Lung (tissue), 12 donors: ENCODE measurements around the gene NEB. TPM values are rescaled to one million over a fixed set of nuclear protein-coding genes. Genes with fewer than 3 reads are reported as not detected.

Experiments used
- ATAC-seq: fragments of 200-7000 bp; cut with Tn5 transposase; one replicate; pipeline ENCODE4 v1.9.1; 2020; ENCODE audit warnings: moderate number of reproducible peaks; ENCODE audit not compliant: insufficient read depth, low FRiP score
- DNase-seq, 3 donors: peaks; one replicate each; pipeline ENCODE4 v3.0.0-alpha.2; 2013 to 2017
- H3K27ac ChIP-seq, 2 donors: one replicate each; pipeline ENCODE4 v1.5.1; 2013; ENCODE audit warnings: mild to moderate bottlenecking in 2 of 2, moderate library complexity in 2 of 2, control low read depth in 1 of 2, inconsistent platforms in 1 of 2, low read depth in 1 of 2, low read length in 1 of 2
- H3K27me3 ChIP-seq, 3 donors: one replicate each; pipeline ENCODE4 v1.5.1; 2013; ENCODE audit warnings: low read length in 2 of 3; ENCODE audit not compliant: control insufficient read depth in 3 of 3, insufficient read depth in 3 of 3
- H3K36me3 ChIP-seq, 4 donors: one replicate each; pipeline ENCODE4 v1.5.1; 2013; ENCODE audit warnings: low read length in 4 of 4, mild to moderate bottlenecking in 1 of 4, moderate library complexity in 1 of 4; ENCODE audit not compliant: control insufficient read depth in 4 of 4, insufficient read depth in 4 of 4
- H3K4me1 ChIP-seq, 5 donors: one replicate each; pipeline ENCODE4 v1.5.1; 2013; ENCODE audit warnings: low read length in 5 of 5, mild to moderate bottlenecking in 2 of 5, moderate library complexity in 1 of 5; ENCODE audit not compliant: control insufficient read depth in 5 of 5, insufficient read depth in 5 of 5
- H3K4me3 ChIP-seq: one replicate; pipeline ENCODE4 v1.5.1; 2013; ENCODE audit warnings: mild to moderate bottlenecking, control low read depth, moderate library complexity
- H3K9ac ChIP-seq, 2 donors: one replicate each; pipeline ENCODE4 v1.5.1; 2013; ENCODE audit warnings: low read length in 2 of 2, control low read depth in 1 of 2; ENCODE audit not compliant: insufficient read depth in 1 of 2
- H3K9me3 ChIP-seq, 4 donors: one replicate each; pipeline ENCODE4 v1.5.1; 2013; ENCODE audit warnings: low read length in 3 of 4, mild to moderate bottlenecking in 1 of 4, moderate library complexity in 1 of 4; ENCODE audit not compliant: control insufficient read depth in 4 of 4, insufficient read depth in 3 of 4
- WGBS, 2 donors: extraction: QIAGEN DNeasy Blood & Tissue Kit; methylation state at CpG; one replicate each; pipeline ENCODE4 v1.1.7; 2013; 5-methylcytosine and 5-hydroxymethylcytosine counted together
- polyA plus RNA-seq, 2 donors: library from polyadenylated mRNA; stranded (reverse); fragments of 200-250 nt; gene quantifications; one replicate each; pipeline ENCODE4 v1.2.1, GENCODE V29; 2013
- total RNA-seq, 2 donors: library from RNA; depleted of rRNA in 1 of 2; stranded (reverse); fragments of >200 nt in 1 of 2; gene quantifications; one replicate each; pipeline ENCODE4 v1.2.1, GENCODE V29; 2014 to 2021
- TF ChIP-seq, protein P1 (sequence below): IDR thresholded peaks from 2 replicates; pipeline ENCODE4 v1.5.1; 2012; ENCODE audit warnings: mild to moderate bottlenecking; ENCODE audit errors: control extremely low read depth, extremely low read depth
- donor health status: control.
- donor health status: control.
- donor health status: Bipolar disorder and iron deficiency.
- donor health status: healthy.
- donor health status: DM: yes; HTN: yes; CAD: no.

Gene NEB
- total and polyA plus RNA-seq, 4 donors, result 0.52 to 2.1 (median 1.0) TPM

- H3K9ac ChIP-seq, result no peak overlapping the region
- no peaks in the 10 kb centered on the region for H3K36me3 ChIP-seq
- no peak for ATAC-seq
- no peaks in the 10 kb centered on the region for H3K9me3 ChIP-seq
- no peaks in the 10 kb centered on the region for H3K4me1 ChIP-seq
- H3K4me3 ChIP-seq, result no peak overlapping the region
- H3K27ac ChIP-seq, result no peak overlapping the region
- no peak for DNase-seq
- TF ChIP-seq, protein P1, sequence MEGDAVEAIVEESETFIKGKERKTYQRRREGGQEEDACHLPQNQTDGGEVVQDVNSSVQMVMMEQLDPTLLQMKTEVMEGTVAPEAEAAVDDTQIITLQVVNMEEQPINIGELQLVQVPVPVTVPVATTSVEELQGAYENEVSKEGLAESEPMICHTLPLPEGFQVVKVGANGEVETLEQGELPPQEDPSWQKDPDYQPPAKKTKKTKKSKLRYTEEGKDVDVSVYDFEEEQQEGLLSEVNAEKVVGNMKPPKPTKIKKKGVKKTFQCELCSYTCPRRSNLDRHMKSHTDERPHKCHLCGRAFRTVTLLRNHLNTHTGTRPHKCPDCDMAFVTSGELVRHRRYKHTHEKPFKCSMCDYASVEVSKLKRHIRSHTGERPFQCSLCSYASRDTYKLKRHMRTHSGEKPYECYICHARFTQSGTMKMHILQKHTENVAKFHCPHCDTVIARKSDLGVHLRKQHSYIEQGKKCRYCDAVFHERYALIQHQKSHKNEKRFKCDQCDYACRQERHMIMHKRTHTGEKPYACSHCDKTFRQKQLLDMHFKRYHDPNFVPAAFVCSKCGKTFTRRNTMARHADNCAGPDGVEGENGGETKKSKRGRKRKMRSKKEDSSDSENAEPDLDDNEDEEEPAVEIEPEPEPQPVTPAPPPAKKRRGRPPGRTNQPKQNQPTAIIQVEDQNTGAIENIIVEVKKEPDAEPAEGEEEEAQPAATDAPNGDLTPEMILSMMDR, result no peak
- H3K27me3 ChIP-seq, result no peaks in the 10 kb centered on the region
- WGBS, 2 donors, result 90 to 95% methylated on average over 2 of the region's 2 CpGs
Observed at GRCh38 chr2:151716721-151717120, 17.6 kb downstream of the NEB start.

- Histone ChIP-seq H3K27me3 (no peaks in the 10 kb centered on the region), H3K4me3 (no peak overlapping the region), H3K36me3 (no peaks in the 10 kb centered on the region), H3K27ac (no peak overlapping the region), H3K9ac (no peak overlapping the region), H3K4me1 (no peaks in the 10 kb centered on the region), H3K9me3 (no peaks in the 10 kb centered on the region)
- DNase-seq (no peak), ATAC-seq (no peak)
- WGBS, 2 donors, result 91 to 98% methylated on average over 2 of the region's 2 CpGs
- TF ChIP-seq, protein P1, result no peak
Observed at GRCh38 chr2:151713291-151713903, 20.9 kb downstream of the NEB start.

DNA sequence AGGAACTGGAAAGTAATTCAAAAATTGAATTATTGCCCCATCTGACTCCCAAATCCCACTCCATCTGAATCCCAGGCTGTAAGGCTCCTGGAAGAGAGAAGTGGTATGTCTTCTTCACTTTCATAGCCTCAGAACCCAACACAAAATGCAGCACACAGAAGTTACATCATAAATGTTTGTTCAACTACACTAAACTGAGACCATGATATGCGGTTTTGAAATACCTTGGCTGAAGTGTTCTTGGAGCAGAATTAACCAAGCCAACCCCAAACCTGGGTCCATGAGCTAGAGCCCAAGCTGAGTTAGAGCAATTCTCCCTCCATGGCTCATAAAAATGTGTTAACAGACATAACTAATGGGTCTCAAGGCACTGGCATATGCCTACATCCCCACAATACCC lies 23.3 kb downstream of the NEB start:
- DNase-seq, result no peak
- 68 to 69% methylated on average over 1 of the region's 1 CpG for WGBS, 2 donors
- no peak for ATAC-seq

More for the DNA sequence above, 23.3 kb downstream of the NEB start:
- TF ChIP-seq, protein P1, result no peak
- H3K9me3 ChIP-seq, result no peaks in the 10 kb centered on the region
- H3K27ac ChIP-seq, result no peak overlapping the region
- no peak overlapping the region for H3K9ac ChIP-seq
- H3K4me1 ChIP-seq, result no peaks in the 10 kb centered on the region
- H3K27me3 ChIP-seq, result no peaks in the 10 kb centered on the region
- no peaks in the 10 kb centered on the region for H3K36me3 ChIP-seq
- no peak overlapping the region for H3K4me3 ChIP-seq
